ENCODE results near the gene MT3.

- TF ChIP-seq CTCF (IDR thresholded peaks at IDR 0.05) (no peak), EP300 (IDR thresholded peaks at IDR 0.05) (no peak), POLR2A (IDR thresholded peaks at IDR 0.05) (no peak), POLR2AphosphoS5 (IDR thresholded peaks at IDR 0.05) (no peak)
These were observed 39.4 kb downstream of the MT3 start for GRCh38 chr16:56628486-56629350.

Measured in sigmoid colon (tissue), 4 donors.